Endothelial cell of umbilical vein (primary cell): ENCODE data around the gene CLSTN1. TPM values are rescaled to one million over a fixed set of nuclear protein-coding genes. Genes with fewer than 3 reads are reported as not detected.

Experiments used
- BruUV-seq: library from RNA; stranded (reverse); fragments of 400-500 nt; replicated peaks from 2 replicates; lab custom pipeline; 2021; lab: Mats Ljungman, UMichigan
- CTCF ChIA-PET: fragments of 300-600, 350-600 bp; sonication (Branson Sonifier 250); formaldehyde crosslinking; loops from one replicate; lab custom pipeline; 2021; ENCODE audit warnings: antibody characterized with exemption, inconsistent platforms; lab: Charles Lee
- POLR2A ChIA-PET: fragments of 300-600, 350-600 bp; sonication (Branson Sonifier 250); formaldehyde crosslinking; loops from one replicate; lab custom pipeline; 2021; ENCODE audit warnings: antibody characterized with exemption, inconsistent platforms; lab: Charles Lee
- DNase-seq: peaks from one replicate; pipeline ENCODE4 v3.0.0-alpha.2; 2011; ENCODE audit warnings: low read depth, low spot score
- FAIRE-seq: peaks from 2 replicates; lab custom pipeline; 2011; peaks lifted over from hg19 to GRCh38; lab: Jason Lieb, UNC
- H2AFZ ChIP-seq: 2 replicates; pipeline ENCODE4 v1.6.0; 2012; ENCODE audit warnings: low read depth, low read length, control low read depth, inconsistent platforms
- H3K27ac ChIP-seq: 2 replicates; pipeline ENCODE4 v1.5.1; 2011; ENCODE audit warnings: low read depth, mild to moderate bottlenecking, control low read depth, low read length, moderate library complexity; ENCODE audit not compliant: insufficient read depth
- H3K27me3 ChIP-seq, 2 experiments: 2 replicates each; pipeline versions ENCODE4 v1.6.0 to v1.6.1; 2011; ENCODE audit warnings: low read length in 2 of 2, mixed read lengths in 1 of 2; ENCODE audit not compliant: control insufficient read depth in 2 of 2, insufficient read depth in 2 of 2
- H3K36me3 ChIP-seq, 2 experiments: 2 replicates in 1 of 2; 3 replicates in 1 of 2; pipeline ENCODE4 v1.5.1; 2011; ENCODE audit warnings: low read length in 2 of 2, mild to moderate bottlenecking in 1 of 2, moderate library complexity in 1 of 2; ENCODE audit not compliant: control insufficient read depth in 2 of 2, insufficient read depth in 2 of 2; ENCODE audit errors: extremely low read depth in 1 of 2
- H3K4me1 ChIP-seq: 3 replicates; pipeline ENCODE4 v1.5.1; 2011; ENCODE audit warnings: mild to moderate bottlenecking, low read length; ENCODE audit not compliant: control insufficient read depth, insufficient read depth; ENCODE audit errors: extremely low read depth
- H3K4me2 ChIP-seq: 2 replicates; pipeline ENCODE4 v1.6.1; 2011; ENCODE audit warnings: low read length, control low read depth, mixed read lengths; ENCODE audit not compliant: insufficient read depth
- H3K4me3 ChIP-seq, 3 experiments: fragments of 200-600 bp in 1 of 3; sonication (generic), shearing (Covaris generic) in 1 of 3; replicated peaks in 1 of 3; 2 replicates each; pipeline ENCODE4 v1.5.1; 2011 to 2016; ENCODE audit warnings: control low read depth in 3 of 3, low read length in 3 of 3, mild to moderate bottlenecking in 2 of 3, inconsistent platforms in 1 of 3, low read depth in 1 of 3, moderate library complexity in 1 of 3; ENCODE audit not compliant: insufficient read depth in 1 of 3
- H3K79me2 ChIP-seq: 2 replicates; pipeline ENCODE4 v1.6.0; 2012; ENCODE audit warnings: low read length, inconsistent platforms; ENCODE audit not compliant: control insufficient read depth, insufficient read depth
- H3K9ac ChIP-seq: replicated peaks from 2 replicates; pipeline ENCODE3; 2011; ENCODE audit warnings: low read length, control low read depth; ENCODE audit not compliant: insufficient read depth; ENCODE audit errors: extremely low read depth
- H3K9me1 ChIP-seq: replicated peaks from 3 replicates; pipeline ENCODE4 v1.6.0; 2011; ENCODE audit warnings: mild to moderate bottlenecking, low read length; ENCODE audit not compliant: control insufficient read depth, insufficient read depth; ENCODE audit errors: extremely low read depth
- H3K9me3 ChIP-seq: replicated peaks from 2 replicates; pipeline ENCODE4 v1.5.1; 2012; ENCODE audit warnings: low read length, inconsistent platforms; ENCODE audit not compliant: control insufficient read depth, insufficient read depth
- H4K20me1 ChIP-seq: replicated peaks from 2 replicates; pipeline ENCODE3; 2011; ENCODE audit warnings: mild to moderate bottlenecking, low read length; ENCODE audit not compliant: control insufficient read depth, insufficient read depth; ENCODE audit errors: extremely low read depth
- FOS ChIP-seq: IDR thresholded peaks from 2 replicates; pipeline ENCODE4 v1.6.1; 2011; ENCODE audit warnings: mild to moderate bottlenecking, low read length, moderate library complexity, borderline replicate concordance; ENCODE audit not compliant: insufficient read depth
- GATA2 ChIP-seq: IDR thresholded peaks from 2 replicates; pipeline ENCODE4 v1.7.0; 2011; ENCODE audit warnings: low read depth, mild to moderate bottlenecking, moderate library complexity, mixed read lengths, low read length; ENCODE audit not compliant: insufficient read length, insufficient read depth
- JUN ChIP-seq: IDR thresholded peaks from 2 replicates; pipeline ENCODE4 v1.6.1; 2011; ENCODE audit warnings: borderline replicate concordance, low read depth; ENCODE audit not compliant: insufficient read length, insufficient read depth
- MYC ChIP-seq: IDR thresholded peaks from one replicate; pipeline ENCODE4 v1.6.1; 2011; ENCODE audit warnings: mild to moderate bottlenecking, low read depth, low read length
- POLR2A ChIP-seq: IDR thresholded peaks from 2 replicates; pipeline ENCODE4 v1.6.1; 2012; ENCODE audit warnings: low read depth, mild to moderate bottlenecking, control low read depth, low read length
- POLR2AphosphoS5 ChIP-seq: IDR thresholded peaks from 2 replicates; pipeline ENCODE4 v1.6.1; 2012; ENCODE audit warnings: low read depth, mild to moderate bottlenecking, control low read depth, low read length, moderate library complexity; ENCODE audit not compliant: insufficient read depth
- dilution Hi-C: fragments of 300-500 bp; cut with MboI; formaldehyde crosslinking; loops from one replicate; pipeline ENCODE4 v1.15.0; 2019; ENCODE audit warnings: low sequenced_read_pairs; ENCODE audit not compliant: extremely low pct_ligation_motif_present
- intact Hi-C: fragments of 100-400 bp; cut with micrococcal nuclease; formaldehyde crosslinking; loops from one replicate; pipeline ENCODE4 v1.10.0; 2022
- polyA plus RNA-seq, 4 experiments: library from polyadenylated mRNA; depleted of rRNA in 3 of 4; stranded (reverse) in 3 of 4; unstranded in 1 of 4; fragments of >200 nt; gene quantifications; 2 replicates each; pipeline versions ENCODE4 v1.2.1 to v1.2.3, GENCODE V29; 2011 to 2012; ENCODE audit warnings: missing spikeins in 1 of 4
- total RNA-seq: library from RNA; stranded (reverse); gene quantifications from 2 replicates; pipeline ENCODE4 v1.2.3, GENCODE V29; 2021
- TF ChIP-seq, protein P1 (sequence below): IDR thresholded peaks from 2 replicates; pipeline ENCODE4 v1.6.1; 2011; ENCODE audit not compliant: insufficient read depth, insufficient read length
- TF ChIP-seq, protein P2 (sequence below), 2 donors: IDR thresholded peaks; 1 replicate in 1 of 2; 2 replicates in 1 of 2; pipeline ENCODE4 v1.5.1; 2011; ENCODE audit warnings: low read length in 2 of 2, mild to moderate bottlenecking in 2 of 2, moderate library complexity in 2 of 2, control low read depth in 1 of 2, inconsistent platforms in 1 of 2, low read depth in 1 of 2; ENCODE audit not compliant: insufficient read depth in 1 of 2; ENCODE audit errors: extremely low read depth in 1 of 2

Gene CLSTN1
- total and polyA plus RNA-seq, 2 donors (not counting 3 experiments of a cell fraction or from before 2014, with no cell fraction given), result 49.1 to 130 TPM

GRCh38 chr1:9842073-9842711, 18.4 kb upstream of the CLSTN1 start:
- Histone ChIP-seq H3K9me3 (no peaks in the 10 kb centered on the region), H3K4me1 (no peaks in the 10 kb centered on the region), H3K4me2 (no peak overlapping the region), H3K9me1 (no peaks in the 10 kb centered on the region), H3K79me2 (no peaks in the 10 kb centered on the region), H2AFZ (no peak overlapping the region), H3K27ac (no peak overlapping the region), H3K4me3 (no peak overlapping the region), H4K20me1 (no peaks in the 10 kb centered on the region), H3K36me3 (no peaks in the 10 kb centered on the region), H3K9ac (no peak overlapping the region), H3K27me3 (no peaks in the 10 kb centered on the region)
- CTCF ChIA-PET, result interaction anchor here (0.7 to 2.2 kb wide), 9 partner anchors 10 to 100 kb away, joined by 3 to 7 read pairs (median 3); no protein-coding TSS in a partner anchor
- TF ChIP-seq, protein P1, sequence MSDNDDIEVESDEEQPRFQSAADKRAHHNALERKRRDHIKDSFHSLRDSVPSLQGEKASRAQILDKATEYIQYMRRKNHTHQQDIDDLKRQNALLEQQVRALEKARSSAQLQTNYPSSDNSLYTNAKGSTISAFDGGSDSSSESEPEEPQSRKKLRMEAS, result no peak
- TF ChIP-seq POLR2AphosphoS5, result no peak
- TF ChIP-seq POLR2A, result no peak
- no peak for TF ChIP-seq JUN
- TF ChIP-seq, protein P2, sequence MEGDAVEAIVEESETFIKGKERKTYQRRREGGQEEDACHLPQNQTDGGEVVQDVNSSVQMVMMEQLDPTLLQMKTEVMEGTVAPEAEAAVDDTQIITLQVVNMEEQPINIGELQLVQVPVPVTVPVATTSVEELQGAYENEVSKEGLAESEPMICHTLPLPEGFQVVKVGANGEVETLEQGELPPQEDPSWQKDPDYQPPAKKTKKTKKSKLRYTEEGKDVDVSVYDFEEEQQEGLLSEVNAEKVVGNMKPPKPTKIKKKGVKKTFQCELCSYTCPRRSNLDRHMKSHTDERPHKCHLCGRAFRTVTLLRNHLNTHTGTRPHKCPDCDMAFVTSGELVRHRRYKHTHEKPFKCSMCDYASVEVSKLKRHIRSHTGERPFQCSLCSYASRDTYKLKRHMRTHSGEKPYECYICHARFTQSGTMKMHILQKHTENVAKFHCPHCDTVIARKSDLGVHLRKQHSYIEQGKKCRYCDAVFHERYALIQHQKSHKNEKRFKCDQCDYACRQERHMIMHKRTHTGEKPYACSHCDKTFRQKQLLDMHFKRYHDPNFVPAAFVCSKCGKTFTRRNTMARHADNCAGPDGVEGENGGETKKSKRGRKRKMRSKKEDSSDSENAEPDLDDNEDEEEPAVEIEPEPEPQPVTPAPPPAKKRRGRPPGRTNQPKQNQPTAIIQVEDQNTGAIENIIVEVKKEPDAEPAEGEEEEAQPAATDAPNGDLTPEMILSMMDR (IDR thresholded peaks at IDR 0.05; ENCODE audit: extremely low read depth in 1 of 2, insufficient read depth in 1 of 2, low read depth in 1 of 2, low read length in 2 of 2), result no peak
- TF ChIP-seq GATA2, result no peak
- no peak for TF ChIP-seq FOS
- no peak for TF ChIP-seq MYC
- DNase-seq (no peak), FAIRE-seq (no peak)
- intact Hi-C loops (no loop called here), dilution Hi-C loops (no loop called here)
- POLR2A ChIA-PET, result no interaction called here
- BruUV-seq, result no TSS peak
